Measurements from ENCODE around the gene MACROH2A1.

DNA sequence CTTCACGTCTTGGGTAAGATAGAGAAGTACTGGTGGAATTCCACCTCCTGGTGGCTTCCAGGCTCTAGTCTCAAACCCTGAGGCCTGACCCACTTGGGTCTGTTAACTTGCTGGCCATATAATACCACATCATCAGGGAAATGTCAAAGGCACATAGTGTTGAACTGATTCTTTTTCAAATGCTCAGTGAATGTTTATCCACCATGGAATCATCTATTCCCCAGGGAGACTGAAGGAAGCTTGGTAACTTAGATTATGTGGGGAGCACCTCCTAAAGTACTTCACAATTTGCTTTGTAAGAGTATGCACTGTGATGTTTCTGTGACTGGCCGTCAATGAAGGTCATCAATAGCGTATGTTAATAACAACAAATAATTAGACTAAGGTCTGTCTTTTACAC is 16.1 kb downstream of the MACROH2A1 start:
- TF ChIP-seq, protein P1, sequence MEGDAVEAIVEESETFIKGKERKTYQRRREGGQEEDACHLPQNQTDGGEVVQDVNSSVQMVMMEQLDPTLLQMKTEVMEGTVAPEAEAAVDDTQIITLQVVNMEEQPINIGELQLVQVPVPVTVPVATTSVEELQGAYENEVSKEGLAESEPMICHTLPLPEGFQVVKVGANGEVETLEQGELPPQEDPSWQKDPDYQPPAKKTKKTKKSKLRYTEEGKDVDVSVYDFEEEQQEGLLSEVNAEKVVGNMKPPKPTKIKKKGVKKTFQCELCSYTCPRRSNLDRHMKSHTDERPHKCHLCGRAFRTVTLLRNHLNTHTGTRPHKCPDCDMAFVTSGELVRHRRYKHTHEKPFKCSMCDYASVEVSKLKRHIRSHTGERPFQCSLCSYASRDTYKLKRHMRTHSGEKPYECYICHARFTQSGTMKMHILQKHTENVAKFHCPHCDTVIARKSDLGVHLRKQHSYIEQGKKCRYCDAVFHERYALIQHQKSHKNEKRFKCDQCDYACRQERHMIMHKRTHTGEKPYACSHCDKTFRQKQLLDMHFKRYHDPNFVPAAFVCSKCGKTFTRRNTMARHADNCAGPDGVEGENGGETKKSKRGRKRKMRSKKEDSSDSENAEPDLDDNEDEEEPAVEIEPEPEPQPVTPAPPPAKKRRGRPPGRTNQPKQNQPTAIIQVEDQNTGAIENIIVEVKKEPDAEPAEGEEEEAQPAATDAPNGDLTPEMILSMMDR (IDR thresholded peaks at IDR 0.05), result no peak
- no peak for TF ChIP-seq POLR2A (IDR thresholded peaks at IDR 0.05)
